Smooth muscle cell (in vitro differentiated cells): ENCODE measurements around the gene CPLX1. TPM values are rescaled to one million over a fixed set of nuclear protein-coding genes. Genes with fewer than 3 reads are reported as not detected.
"Not testable (repeated sequence)": the region's sequence is repeated elsewhere in the genome, so short reads cannot be mapped to it uniquely, and the experiment has no call there.

ENCODE experiments used
- DNase-seq: peaks from one replicate; lab custom pipeline; 2025; ENCODE audit not compliant: unreplicated experiment; lab: John Stamatoyannopoulos, UW
- H2AFZ ChIP-seq: fragments of 200-600 bp; sonication (generic); 2 replicates; pipeline ENCODE4 v1.6.0; 2016; ENCODE audit warnings: antibody characterized with exemption, low read depth, mild to moderate bottlenecking
- H3F3A ChIP-seq: fragments of 200-600 bp; sonication (generic); 2 replicates; pipeline ENCODE4 v1.6.0; 2017; ENCODE audit warnings: antibody characterized with exemption, low read depth
- H3K27ac ChIP-seq: fragments of 200-600 bp; sonication (generic); 2 replicates; pipeline ENCODE4 v1.5.1; 2016; ENCODE audit warnings: low read depth, mild to moderate bottlenecking
- H3K27me3 ChIP-seq: fragments of 200-600 bp; sonication (generic); 2 replicates; pipeline ENCODE4 v1.6.1; 2016; ENCODE audit warnings: low read depth, mild to moderate bottlenecking
- H3K36me3 ChIP-seq: fragments of 200-600 bp; sonication (generic); 2 replicates; pipeline ENCODE4 v1.5.1; 2016; ENCODE audit warnings: low read depth
- H3K4me1 ChIP-seq: fragments of 200-600 bp; sonication (generic); 2 replicates; pipeline ENCODE4 v1.5.1; 2016; ENCODE audit warnings: low read depth
- H3K4me2 ChIP-seq: fragments of 200-600 bp; sonication (generic); 2 replicates; pipeline ENCODE4 v1.6.0; 2016; ENCODE audit warnings: mild to moderate bottlenecking
- H3K4me3 ChIP-seq: fragments of 200-600 bp; sonication (generic); 2 replicates; pipeline ENCODE4 v1.5.1; 2016; ENCODE audit warnings: mild to moderate bottlenecking
- H3K79me2 ChIP-seq: fragments of 200-600 bp; sonication (generic); 2 replicates; pipeline ENCODE4 v1.6.0; 2016; ENCODE audit warnings: low read depth, mild to moderate bottlenecking
- H3K9ac ChIP-seq: fragments of 200-600 bp; sonication (generic); 2 replicates; pipeline ENCODE4 v1.6.0; 2016; ENCODE audit warnings: low read depth
- H3K9me3 ChIP-seq: fragments of 200-600 bp; sonication (generic); replicated peaks from 2 replicates; pipeline ENCODE4 v1.5.1; 2016; ENCODE audit warnings: low read depth
- H4K20me1 ChIP-seq: fragments of 200-600 bp; sonication (generic); 2 replicates; pipeline ENCODE4 v1.6.0; 2016; ENCODE audit warnings: low read depth
- WGBS: methylation state at CpG from one replicate; pipeline ENCODE4 v1.1.7; 2016; ENCODE audit warnings: low lambda C conversion rate; 5-methylcytosine and 5-hydroxymethylcytosine counted together
- polyA plus RNA-seq: library from polyadenylated mRNA; unstranded; fragments of >200 nt; fragmentation: Nextera tagmentation; extraction: Ambion mirVana; gene quantifications from 2 replicates; pipeline ENCODE4 v1.2.1, GENCODE V29; 2016
- total RNA-seq: library from RNA; depleted of rRNA; stranded (reverse); fragments of >200 nt; gene quantifications from 2 replicates; pipeline ENCODE4 v1.2.3, GENCODE V29; 2014
- TF ChIP-seq, protein P1 (sequence below): fragments of 200-600 bp; sonication (generic); IDR thresholded peaks from 2 replicates; pipeline ENCODE4 v1.5.1; 2017; ENCODE audit warnings: borderline replicate concordance, mild to moderate bottlenecking, antibody characterized with exemption; ENCODE audit not compliant: insufficient read depth, poor library complexity, severe bottlenecking

CPLX1 gene
- total and polyA plus RNA-seq, 2 experiments from 2014 or later: not detected

- Histone ChIP-seq H3K36me3 (no peaks in the 10 kb centered on the region), H3K79me2 (no peaks in the 10 kb centered on the region), H3K4me1 (no peaks in the 10 kb centered on the region), H3F3A (no peaks in the 10 kb centered on the region), H3K27ac (no peak overlapping the region), H3K27me3 (peaks cover 57% of the 10 kb centered on the region), H3K4me2 (no peak overlapping the region), H4K20me1 (no peaks in the 10 kb centered on the region), H3K9me3 (no peaks in the 10 kb centered on the region), H2AFZ (no peak overlapping the region), H3K4me3 (no peak overlapping the region), H3K9ac (no peak overlapping the region)
- WGBS: 68% methylated on average over 10 of the region's 10 CpGs
- TF ChIP-seq, protein P1, sequence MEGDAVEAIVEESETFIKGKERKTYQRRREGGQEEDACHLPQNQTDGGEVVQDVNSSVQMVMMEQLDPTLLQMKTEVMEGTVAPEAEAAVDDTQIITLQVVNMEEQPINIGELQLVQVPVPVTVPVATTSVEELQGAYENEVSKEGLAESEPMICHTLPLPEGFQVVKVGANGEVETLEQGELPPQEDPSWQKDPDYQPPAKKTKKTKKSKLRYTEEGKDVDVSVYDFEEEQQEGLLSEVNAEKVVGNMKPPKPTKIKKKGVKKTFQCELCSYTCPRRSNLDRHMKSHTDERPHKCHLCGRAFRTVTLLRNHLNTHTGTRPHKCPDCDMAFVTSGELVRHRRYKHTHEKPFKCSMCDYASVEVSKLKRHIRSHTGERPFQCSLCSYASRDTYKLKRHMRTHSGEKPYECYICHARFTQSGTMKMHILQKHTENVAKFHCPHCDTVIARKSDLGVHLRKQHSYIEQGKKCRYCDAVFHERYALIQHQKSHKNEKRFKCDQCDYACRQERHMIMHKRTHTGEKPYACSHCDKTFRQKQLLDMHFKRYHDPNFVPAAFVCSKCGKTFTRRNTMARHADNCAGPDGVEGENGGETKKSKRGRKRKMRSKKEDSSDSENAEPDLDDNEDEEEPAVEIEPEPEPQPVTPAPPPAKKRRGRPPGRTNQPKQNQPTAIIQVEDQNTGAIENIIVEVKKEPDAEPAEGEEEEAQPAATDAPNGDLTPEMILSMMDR: no peak
- no peak for DNase-seq
These were observed 12.0 kb downstream of the CPLX1 start for GRCh38 chr4:813900-814299.

- 94% methylated on average over 30 of the region's 30 CpGs for WGBS
- H3K4me2 ChIP-seq: no peak overlapping the region
- no peak overlapping the region for H2AFZ ChIP-seq
- no peaks in the 10 kb centered on the region for H3K36me3 ChIP-seq
- no peak overlapping the region for H3K27ac ChIP-seq
- no peaks in the 10 kb centered on the region for H3F3A ChIP-seq
- no peaks in the 10 kb centered on the region for H4K20me1 ChIP-seq
- H3K4me1 ChIP-seq: no peaks in the 10 kb centered on the region
- no peaks in the 10 kb centered on the region for H3K9me3 ChIP-seq
- no peak overlapping the region for H3K4me3 ChIP-seq
- no peak for DNase-seq
- no peaks in the 10 kb centered on the region for H3K79me2 ChIP-seq
- no peak overlapping the region for H3K9ac ChIP-seq
- TF ChIP-seq, protein P1: no peak
- H3K27me3 ChIP-seq: peaks cover 31% of the 10 kb centered on the region
These were observed 16.9 kb downstream of the CPLX1 start for GRCh38 chr4:808860-809570.

DNA sequence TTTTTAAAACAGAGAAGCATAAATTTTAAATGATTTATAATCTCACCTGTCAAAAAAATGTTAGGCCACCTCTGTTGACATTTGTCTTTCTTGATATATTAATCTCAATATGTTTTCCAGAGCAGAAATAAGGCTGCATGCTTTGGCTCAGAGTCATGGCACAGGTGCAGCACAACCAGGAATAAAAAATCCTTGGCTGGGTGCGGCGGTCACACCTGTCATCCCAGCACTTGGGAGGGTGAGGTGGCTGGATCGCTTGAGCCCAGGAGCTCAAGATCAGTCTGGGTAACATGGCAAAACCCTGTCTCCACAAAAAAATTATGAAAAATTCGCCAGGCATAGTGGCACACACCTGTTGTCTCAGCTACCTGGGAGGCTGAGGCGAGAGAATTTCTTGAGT, 18.1 kb downstream of the CPLX1 start:
- H4K20me1 ChIP-seq: no peaks in the 10 kb centered on the region
- H3K4me3 ChIP-seq: no peak overlapping the region
- H3K27me3 ChIP-seq: peaks cover 20% of the 10 kb centered on the region
- H3K9ac ChIP-seq: no peak overlapping the region
- H3K79me2 ChIP-seq: no peaks in the 10 kb centered on the region
- H3K4me1 ChIP-seq: no peaks in the 10 kb centered on the region
- no peak overlapping the region for H3K4me2 ChIP-seq
- TF ChIP-seq, protein P1: no peak
- no peak overlapping the region for H2AFZ ChIP-seq
- H3F3A ChIP-seq: no peaks in the 10 kb centered on the region
- H3K9me3 ChIP-seq: no peaks in the 10 kb centered on the region
- H3K27ac ChIP-seq: no peak overlapping the region
- WGBS: 85% methylated on average over 5 of the region's 5 CpGs
- no peak for DNase-seq
- no peaks in the 10 kb centered on the region for H3K36me3 ChIP-seq

GRCh38 chr4:806979-807378, 18.9 kb downstream of the CPLX1 start:
- not testable (repeated sequence) for H3K4me1 ChIP-seq, H3K9me3 ChIP-seq, H4K20me1 ChIP-seq, H2AFZ ChIP-seq, H3K9ac ChIP-seq, H3K36me3 ChIP-seq, H3K27ac ChIP-seq, H3K4me3 ChIP-seq, H3F3A ChIP-seq, DNase-seq, H3K79me2 ChIP-seq, H3K4me2 ChIP-seq
- H3K27me3 ChIP-seq: peaks cover 12% of the 10 kb centered on the region
- WGBS: 94% methylated on average over 4 of the region's 4 CpGs
